Neural crest cell (in vitro differentiated cells): ENCODE results near the gene LINGO3. TPM values are rescaled to one million over a fixed set of nuclear protein-coding genes. Genes with fewer than 3 reads are reported as not detected.
A peak's percentile ranks its signal among the peaks of the same experiment; 100 is the strongest.

Experiments used
- DNase-seq: peaks from one replicate; pipeline ENCODE4 v3.0.0; 2021; ENCODE audit warnings: low read depth, mixed read lengths, low spot score
- H3K27ac Mint-ChIP-seq: one replicate; pipeline ENCODE4 v1.8.0; 2021; ENCODE audit warnings: mild to moderate bottlenecking, mixed read lengths; ENCODE audit not compliant: unreplicated experiment
- H3K27me3 Mint-ChIP-seq: 2 replicates; pipeline ENCODE4 v1.8.0; 2021; ENCODE audit warnings: low read depth, mild to moderate bottlenecking, mixed read lengths
- H3K36me3 Mint-ChIP-seq: 2 replicates; pipeline ENCODE4 v1.8.0; 2021; ENCODE audit warnings: low read depth, mild to moderate bottlenecking, mixed read lengths
- H3K4me1 Mint-ChIP-seq: 2 replicates; pipeline ENCODE4 v1.8.0; 2021; ENCODE audit warnings: mixed read lengths
- H3K4me3 Mint-ChIP-seq: one replicate; pipeline ENCODE4 v1.8.0; 2021; ENCODE audit warnings: mild to moderate bottlenecking, mixed read lengths
- H3K9me3 Mint-ChIP-seq: 2 replicates; pipeline ENCODE4 v1.8.0; 2021; ENCODE audit warnings: mixed read lengths
- total RNA-seq: library from RNA; stranded (reverse); gene quantifications from 2 replicates; pipeline ENCODE4 v1.2.1, GENCODE V29; 2021
- TF ChIP-seq, protein P1 (sequence below): fragments of 200-600 bp; sonication (generic); conservative IDR thresholded peaks from 2 replicates; pipeline ENCODE4 v1.5.0; 2021; ENCODE audit warnings: antibody characterized with exemption, mild to moderate bottlenecking

The LINGO3 gene
- total RNA-seq, 1 donor from 2014 or later, result not detected

DNA sequence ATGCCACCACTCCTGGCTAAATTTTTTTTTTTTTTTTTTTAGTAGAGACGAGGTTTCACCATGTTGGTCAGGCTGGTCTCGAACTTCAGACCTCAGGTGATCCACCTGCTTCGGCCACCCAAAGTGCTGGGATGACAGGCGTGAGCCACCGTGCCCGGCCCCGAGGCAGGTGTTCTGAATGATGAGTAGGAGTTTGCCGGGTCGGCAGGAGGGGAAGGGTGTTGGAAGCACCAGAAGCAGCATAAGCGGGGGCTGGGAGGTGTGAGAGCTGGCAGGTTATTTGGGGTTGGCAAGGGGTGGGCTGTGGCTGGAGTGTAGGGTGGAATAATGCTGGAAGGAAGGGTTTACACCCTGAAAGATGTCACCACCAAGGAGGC is 22.3 kb upstream of the LINGO3 start:
- TF ChIP-seq, protein P1, sequence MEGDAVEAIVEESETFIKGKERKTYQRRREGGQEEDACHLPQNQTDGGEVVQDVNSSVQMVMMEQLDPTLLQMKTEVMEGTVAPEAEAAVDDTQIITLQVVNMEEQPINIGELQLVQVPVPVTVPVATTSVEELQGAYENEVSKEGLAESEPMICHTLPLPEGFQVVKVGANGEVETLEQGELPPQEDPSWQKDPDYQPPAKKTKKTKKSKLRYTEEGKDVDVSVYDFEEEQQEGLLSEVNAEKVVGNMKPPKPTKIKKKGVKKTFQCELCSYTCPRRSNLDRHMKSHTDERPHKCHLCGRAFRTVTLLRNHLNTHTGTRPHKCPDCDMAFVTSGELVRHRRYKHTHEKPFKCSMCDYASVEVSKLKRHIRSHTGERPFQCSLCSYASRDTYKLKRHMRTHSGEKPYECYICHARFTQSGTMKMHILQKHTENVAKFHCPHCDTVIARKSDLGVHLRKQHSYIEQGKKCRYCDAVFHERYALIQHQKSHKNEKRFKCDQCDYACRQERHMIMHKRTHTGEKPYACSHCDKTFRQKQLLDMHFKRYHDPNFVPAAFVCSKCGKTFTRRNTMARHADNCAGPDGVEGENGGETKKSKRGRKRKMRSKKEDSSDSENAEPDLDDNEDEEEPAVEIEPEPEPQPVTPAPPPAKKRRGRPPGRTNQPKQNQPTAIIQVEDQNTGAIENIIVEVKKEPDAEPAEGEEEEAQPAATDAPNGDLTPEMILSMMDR, result no peak
- peak overlapping the region; percentile 84 for H3K4me3 Mint-ChIP-seq
- no peak for DNase-seq
- peaks cover 2% of the 10 kb centered on the region for H3K27me3 Mint-ChIP-seq
- H3K9me3 Mint-ChIP-seq, result no peaks in the 10 kb centered on the region
- H3K36me3 Mint-ChIP-seq, result no peaks in the 10 kb centered on the region
- no peak overlapping the region for H3K27ac Mint-ChIP-seq
- peaks cover 48% of the 10 kb centered on the region for H3K4me1 Mint-ChIP-seq

DNA sequence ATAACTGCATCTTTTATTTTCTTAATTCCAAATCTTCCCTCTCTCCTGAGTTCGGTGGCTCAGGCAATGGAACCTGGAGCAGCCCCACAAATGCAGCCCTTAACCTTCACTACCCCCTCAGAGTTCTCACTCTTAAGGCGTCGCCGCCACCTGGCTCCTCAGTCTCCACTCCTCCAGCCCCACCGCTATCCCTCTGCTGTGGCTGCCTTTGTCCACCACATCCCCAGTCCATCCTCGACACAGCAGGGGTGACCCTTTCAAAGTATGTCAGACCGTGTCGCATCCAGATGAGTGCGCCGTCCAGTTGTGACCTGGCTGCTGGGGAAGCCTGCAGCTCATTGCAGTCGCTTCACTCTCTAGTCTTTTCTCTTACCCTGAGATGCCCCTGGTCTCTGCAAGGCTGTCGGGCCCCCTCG is 21.6 kb upstream of the LINGO3 start:
- peak overlapping the region; percentile 95 for H3K4me3 Mint-ChIP-seq
- no peak for DNase-seq
- H3K27me3 Mint-ChIP-seq, result peaks cover 2% of the 10 kb centered on the region
- no peaks in the 10 kb centered on the region for H3K36me3 Mint-ChIP-seq
- H3K9me3 Mint-ChIP-seq, result no peaks in the 10 kb centered on the region
- TF ChIP-seq, protein P1, result no peak
- peaks cover 48% of the 10 kb centered on the region for H3K4me1 Mint-ChIP-seq
- H3K27ac Mint-ChIP-seq, result peak overlapping the region; percentile 94

DNA sequence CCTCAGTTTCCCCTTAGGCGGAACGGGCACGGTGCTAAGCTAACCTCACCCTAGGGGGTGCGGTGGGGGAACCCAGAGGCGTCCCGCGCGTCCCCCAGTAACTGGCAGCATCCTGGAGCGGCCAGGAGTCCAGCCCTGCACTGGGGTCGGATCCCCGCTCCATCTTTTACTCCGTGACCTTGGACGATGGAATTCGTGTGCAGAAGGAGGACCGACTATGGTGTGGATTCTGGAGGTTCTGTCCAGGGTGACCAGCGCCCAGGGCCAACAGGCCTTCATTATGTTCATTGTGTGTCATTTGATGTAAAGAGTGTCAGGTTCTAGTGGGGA is 21.2 kb upstream of the LINGO3 start:
- Mint-ChIP-seq H3K27me3 (peaks cover 2% of the 10 kb centered on the region), H3K4me1 (peaks cover 48% of the 10 kb centered on the region), H3K27ac (peak overlapping the region; percentile 94), H3K4me3 (peak overlapping the region; percentile 95), H3K36me3 (no peaks in the 10 kb centered on the region), H3K9me3 (no peaks in the 10 kb centered on the region)
- DNase-seq, result no peak
- TF ChIP-seq, protein P1, result no peak

DNA sequence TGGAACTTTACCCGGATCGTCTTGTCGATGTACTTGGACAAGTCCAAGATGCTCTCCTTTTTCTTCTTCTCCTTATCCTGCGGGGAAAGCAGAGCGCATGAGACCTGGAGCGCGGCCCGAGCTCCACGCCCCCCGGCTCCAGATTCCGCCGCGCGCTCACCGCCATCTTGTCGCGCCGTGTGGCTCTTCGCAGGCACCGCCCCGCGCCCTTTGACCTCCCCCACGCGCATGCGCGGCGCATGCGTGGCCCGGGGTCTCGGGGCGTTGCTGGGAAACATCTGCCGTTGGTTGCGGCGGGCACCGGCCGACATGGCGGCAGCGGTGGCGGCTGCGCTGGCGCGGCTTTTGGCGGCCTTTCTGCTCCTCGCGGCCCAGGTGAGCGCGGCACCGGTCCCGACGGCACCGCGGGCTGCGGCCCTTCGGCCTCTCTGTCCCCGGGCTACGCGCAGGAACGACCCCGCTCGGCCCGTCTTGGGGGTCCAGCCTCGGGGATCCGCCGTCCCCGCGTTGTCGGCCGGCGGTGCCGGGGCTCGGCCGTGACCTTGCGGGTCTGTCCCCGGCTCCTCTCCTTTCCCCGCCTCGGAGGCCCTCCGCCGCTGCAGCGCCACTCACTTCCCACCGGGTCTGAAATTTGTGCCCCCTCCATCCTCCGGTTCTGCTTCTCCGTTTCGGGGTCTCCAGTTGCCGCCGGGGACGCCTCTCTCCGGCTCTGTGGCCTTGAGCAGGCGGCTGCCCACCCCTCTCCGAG is 20.6 kb upstream of the LINGO3 start, which contains the start of the genes LSM7 and SPPL2B:
Gene LSM7 (minus strand): TSS at position 186 of the 748 bp plus-strand sequence. CDS start 20 bp downstream, at position 166.
Gene SPPL2B (plus strand): TSS at position 284 of the 748 bp plus-strand sequence. CDS start 26 bp downstream, at position 310.
- peak within 1 kb of the TSS; percentile 95 for H3K4me3 Mint-ChIP-seq
- no peaks in the 10 kb centered on the region for H3K9me3 Mint-ChIP-seq
- TF ChIP-seq, protein P1, result no peak
- peak within 1 kb of the TSS; percentile 98 for H3K27ac Mint-ChIP-seq
- peak; percentile 91 for DNase-seq
- peaks cover 45% of the 10 kb centered on the region for H3K4me1 Mint-ChIP-seq
- H3K27me3 Mint-ChIP-seq, result peaks cover 2% of the 10 kb centered on the region
- H3K36me3 Mint-ChIP-seq, result no peaks in the 10 kb centered on the region

DNA sequence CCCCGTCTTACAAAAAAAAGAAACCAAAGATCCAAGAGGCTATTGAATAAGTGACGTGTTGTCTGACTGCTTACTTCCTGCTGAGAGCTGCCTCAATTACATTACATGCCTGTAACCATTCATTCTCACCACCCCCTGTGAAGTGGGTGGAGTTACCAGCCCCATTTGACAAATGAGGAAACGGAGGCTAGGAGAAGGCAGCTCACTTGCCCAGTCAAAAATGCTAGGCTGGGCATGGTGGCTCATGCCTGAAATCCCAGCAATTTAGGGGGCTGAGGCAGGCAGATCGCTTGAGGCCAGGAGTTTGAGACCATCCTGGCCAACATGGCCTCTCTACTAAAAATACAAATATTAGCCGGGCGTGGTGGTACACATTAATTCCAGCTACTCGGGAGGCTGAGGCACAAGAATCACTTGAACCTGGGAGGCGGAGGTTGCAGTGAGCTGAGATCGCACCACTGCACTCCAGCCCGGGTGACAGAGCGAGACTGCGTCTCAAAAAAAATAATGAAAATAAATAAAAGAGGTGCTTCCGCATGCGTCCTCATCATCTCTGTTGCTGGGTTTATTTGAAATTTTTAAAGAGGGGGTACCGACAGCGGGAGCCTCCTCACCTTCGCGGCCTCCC is 19.9 kb upstream of the LINGO3 start:
- peaks cover 44% of the 10 kb centered on the region for H3K4me1 Mint-ChIP-seq
- TF ChIP-seq, protein P1, result no peak
- H3K27me3 Mint-ChIP-seq, result peaks cover 2% of the 10 kb centered on the region
- no peak for DNase-seq
- no peaks in the 10 kb centered on the region for H3K9me3 Mint-ChIP-seq
- H3K36me3 Mint-ChIP-seq, result no peaks in the 10 kb centered on the region
- H3K4me3 Mint-ChIP-seq, result peak overlapping the region; percentile 95
- peak overlapping the region; percentile 98 for H3K27ac Mint-ChIP-seq
